GM18861 (cell line): ENCODE results near the gene CLIC4.
"Not testable (repeated sequence)": the region's sequence is repeated elsewhere in the genome, so short reads cannot be mapped to it uniquely, and the experiment has no call there.

Experiments used
- ATAC-seq: cut with Tn5 transposase; IDR thresholded peaks from one replicate; pipeline ENCODE4 v1.9.1; 2021; ENCODE audit not compliant: unreplicated experiment

Gene CLIC4

DNA sequence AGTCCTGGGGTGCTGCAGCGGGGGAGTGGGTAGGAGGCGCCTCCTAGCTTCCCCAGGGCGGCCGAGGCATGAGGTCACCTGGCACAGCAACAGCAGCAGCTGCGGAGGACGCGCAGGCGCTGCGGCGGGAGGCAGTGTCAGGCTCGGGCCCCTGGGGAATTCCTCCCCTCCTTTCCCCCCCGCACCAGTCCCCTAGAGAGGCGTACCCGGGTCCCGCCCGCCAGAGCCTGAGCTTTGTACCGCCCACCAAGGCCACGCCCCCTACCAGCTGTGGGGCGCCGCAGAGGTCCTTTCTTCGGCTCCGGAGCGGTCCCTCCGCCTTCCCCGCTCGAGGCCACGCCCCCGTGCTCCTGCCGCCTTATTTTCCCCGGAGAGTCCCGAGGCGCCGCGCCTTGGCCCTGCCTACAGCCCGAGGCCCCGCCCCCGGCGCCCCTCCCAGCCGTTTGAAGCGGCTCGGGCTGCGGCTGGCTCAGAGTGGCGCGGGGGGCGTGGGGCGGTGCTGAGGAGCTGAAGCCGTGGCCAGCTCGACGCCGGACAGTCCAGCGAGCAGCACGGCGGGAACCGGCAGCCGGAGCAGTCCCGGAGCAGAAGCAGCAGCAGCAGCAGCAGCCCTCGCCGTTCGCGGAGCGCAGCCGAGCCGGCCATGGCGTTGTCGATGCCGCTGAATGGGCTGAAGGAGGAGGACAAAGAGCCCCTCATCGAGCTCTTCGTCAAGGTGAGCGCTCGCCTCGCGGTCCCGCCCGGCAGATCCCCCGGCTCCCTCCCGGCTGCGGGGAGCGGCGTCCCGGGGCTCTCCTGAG lies at the start of gene CLIC4:
Gene CLIC4 (plus strand): TSS at position 537 of the 800 bp plus-strand sequence. CDS start 107 bp downstream, at position 644.
- peak; percentile 44 for ATAC-seq

- no peak for ATAC-seq
Measured at GRCh38 chr1:24696041-24696755, 49.0 kb upstream of the CLIC4 start.

- no peak for ATAC-seq
Measured at GRCh38 chr1:24696756-24697330, 48.4 kb upstream of the CLIC4 start.

GRCh38 chr1:24697453-24698001 lies 47.7 kb upstream of the CLIC4 start:
- ATAC-seq = not testable (repeated sequence)

DNA sequence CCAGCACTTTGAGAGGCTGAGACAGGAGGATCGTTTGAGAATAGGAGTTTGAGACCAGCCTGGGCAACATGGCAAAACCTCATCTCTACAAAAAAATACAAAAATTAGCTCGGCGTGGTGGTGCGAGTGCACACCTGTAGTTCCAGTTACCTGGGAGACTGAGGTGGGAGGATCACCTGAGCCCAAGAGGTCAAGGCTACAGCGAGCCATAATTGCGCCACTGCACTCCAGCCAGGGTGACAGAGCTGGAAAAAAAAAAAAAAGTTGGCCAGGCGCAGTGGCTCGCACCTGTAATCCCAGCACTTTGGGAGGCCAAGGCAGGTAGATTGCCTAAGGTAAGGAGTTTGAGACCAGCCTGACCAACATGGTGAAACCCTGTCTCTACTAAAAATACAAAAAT lies 46.9 kb upstream of the CLIC4 start:
- not testable (repeated sequence) for ATAC-seq

- no peak for ATAC-seq
Measured at GRCh38 chr1:24699628-24700027, 45.6 kb upstream of the CLIC4 start.

DNA sequence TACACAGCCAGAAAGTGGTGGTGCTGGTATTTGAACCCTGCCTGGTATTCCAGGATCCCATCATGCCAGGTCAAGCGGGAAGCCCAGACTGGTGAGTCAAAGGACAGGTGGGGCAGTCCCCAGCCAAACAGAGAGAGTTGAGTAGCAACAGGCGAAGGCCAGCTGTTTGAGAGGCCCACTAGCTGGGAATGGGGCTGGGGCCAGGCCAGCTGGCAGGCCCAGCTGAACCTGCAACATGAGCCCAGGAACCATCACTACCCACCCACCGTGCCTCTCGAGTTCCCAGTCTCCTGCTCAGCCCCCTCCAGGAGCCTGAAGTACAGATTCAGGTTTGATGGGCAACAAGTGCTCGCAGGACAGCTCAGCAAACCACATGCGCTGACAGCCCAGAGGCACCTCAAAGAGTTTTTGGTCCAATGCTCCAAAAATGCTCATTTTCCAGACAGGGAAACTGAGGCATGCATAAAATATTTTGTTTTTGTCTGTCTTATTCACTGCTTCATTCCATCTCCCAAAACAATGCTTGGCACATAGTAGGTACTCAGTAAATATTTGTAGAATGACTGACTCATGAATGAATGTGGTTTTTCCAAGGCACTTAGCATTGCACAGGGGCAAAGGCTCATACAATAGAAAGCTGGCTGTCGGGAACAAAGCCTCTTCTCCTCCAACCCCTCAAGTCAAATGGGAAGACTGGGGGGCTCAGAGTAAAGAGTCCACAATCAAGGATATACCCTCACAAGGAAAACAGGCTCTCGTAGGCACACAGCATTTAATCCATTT lies 42.5 kb upstream of the CLIC4 start:
- no peak for ATAC-seq

DNA sequence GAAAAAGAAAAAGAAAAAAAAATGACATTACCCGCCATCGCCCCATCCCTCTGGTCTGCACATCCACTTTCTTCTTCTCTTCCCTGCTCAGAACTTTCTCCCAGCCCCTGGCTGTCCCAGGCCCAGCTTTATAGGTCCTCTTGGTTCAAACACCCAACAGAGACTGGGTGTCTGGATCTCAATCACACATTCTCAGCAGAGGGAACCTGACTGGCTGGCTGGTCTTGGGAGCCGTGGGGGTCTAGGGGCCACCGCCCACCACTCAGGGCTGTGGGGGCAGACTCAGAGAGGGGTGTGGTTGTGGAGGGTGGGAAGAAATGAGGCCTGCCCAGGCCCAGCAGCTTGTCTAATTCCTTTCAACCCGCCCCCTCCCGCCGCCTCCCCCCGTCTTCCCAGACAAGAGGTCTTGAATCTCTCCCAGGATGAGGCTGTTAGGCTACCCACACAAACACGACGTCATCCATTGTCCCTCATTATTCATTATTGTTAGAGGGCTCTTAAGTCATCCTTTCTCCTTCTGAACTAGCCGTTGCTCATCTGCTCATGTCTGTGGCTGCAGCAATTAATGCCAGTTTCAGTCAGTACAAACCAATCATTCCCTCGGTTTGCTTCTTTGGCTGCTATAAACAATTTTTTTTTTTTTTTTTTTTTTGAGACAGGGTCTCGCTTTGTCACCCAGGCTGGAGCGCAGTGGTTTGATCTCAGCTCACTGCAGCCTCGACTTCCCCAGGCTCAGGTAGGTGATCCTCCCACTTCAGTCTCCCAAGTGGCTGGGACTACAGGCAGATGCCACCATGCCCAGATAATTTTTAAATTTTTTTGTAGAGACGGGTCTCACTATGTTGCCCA lies 40.6 kb upstream of the CLIC4 start:
- no peak for ATAC-seq

DNA sequence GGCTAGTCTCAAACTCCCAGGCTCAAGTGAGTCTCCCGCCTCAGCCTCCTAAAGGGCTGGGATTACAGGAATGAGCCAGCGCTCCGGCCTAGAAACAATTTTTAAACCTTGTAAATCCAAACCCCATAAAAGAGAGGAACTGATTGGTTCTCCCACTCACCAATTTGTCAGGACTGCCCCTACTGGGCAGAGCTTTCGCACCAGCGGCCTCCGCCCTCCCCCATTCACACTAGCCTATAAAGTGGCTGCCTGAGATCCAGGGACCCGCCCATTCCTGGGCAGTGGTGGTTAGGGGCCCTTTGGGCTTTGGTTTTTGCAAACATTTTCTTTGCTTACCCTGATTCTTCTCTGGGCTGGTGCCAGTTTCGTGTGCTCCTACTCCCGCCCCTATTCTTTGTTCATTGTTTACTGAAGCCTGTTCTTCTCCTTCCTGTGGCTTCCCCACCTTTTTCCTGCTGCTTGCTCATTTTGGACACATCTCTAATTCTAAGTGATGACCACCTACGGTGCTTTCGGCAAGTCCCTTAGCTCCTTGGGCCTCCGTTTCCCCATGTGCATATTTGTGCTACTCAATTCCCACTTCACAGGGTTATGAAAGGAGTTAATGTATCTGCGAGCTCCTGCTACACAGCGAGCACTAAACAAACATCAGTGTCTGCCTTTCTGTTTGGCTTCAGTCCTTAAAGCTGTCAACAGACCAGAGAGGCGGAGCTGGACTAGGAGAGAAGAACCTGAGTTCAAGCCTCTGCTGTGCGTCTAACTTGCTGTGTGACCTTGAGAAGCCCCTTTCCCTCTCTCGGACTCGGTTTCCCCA lies 39.8 kb upstream of the CLIC4 start:
- peak; percentile 81 for ATAC-seq

DNA sequence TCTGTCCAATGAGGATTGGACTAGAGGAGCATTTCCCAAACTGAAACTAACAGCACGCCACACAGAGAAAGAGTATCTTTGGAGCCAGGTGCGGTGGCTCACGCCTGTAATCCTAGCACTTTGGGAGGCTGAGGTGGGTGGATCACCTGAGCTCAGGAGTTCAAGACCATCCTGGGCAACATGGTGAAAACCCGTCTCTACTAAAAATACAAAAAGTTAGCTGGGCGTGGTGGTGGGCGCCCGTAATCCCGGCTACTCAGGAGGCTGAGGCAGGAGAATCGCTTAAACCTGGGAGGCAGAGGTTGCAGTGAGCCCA lies 39.2 kb upstream of the CLIC4 start:
- not testable (repeated sequence) for ATAC-seq

DNA sequence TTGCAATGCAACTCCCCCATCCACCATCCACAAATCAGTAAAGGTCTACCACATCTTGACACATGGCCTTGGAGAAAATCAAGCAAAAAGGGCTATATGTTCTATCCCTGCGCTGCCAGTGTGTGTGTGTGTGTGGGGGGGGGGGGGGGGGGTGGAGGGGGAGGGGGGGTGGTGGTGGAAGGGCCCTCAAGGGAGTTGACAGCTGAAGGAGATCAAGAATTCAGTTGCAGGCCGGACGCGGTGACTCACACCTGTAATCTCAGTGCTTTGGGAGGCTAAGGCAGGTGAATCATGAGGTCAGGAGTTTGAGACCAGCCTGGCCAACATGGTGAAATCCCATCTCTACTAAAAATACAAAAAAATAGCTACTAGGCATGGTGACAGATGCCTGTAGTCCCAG lies 37.6 kb upstream of the CLIC4 start:
- ATAC-seq = no peak

DNA sequence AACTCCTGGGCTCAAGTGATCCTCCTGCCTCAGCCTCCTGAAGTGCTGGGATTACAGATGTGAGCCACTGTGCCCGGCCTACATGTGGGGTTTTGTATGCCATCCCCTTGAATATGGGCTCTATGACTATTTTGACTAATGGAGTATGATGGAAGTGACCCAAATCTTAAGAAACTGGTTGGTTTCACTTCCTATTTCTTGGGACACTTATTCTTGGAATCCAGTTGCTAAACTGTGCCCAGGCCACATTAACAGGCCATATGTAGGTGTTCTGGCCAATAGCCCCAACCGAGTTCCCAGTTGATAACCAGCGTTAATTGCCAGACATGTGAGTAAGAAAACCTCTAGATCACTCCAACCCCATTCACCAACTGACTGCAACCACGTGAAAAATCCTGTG lies 36.3 kb upstream of the CLIC4 start:
- ATAC-seq = no peak

DNA sequence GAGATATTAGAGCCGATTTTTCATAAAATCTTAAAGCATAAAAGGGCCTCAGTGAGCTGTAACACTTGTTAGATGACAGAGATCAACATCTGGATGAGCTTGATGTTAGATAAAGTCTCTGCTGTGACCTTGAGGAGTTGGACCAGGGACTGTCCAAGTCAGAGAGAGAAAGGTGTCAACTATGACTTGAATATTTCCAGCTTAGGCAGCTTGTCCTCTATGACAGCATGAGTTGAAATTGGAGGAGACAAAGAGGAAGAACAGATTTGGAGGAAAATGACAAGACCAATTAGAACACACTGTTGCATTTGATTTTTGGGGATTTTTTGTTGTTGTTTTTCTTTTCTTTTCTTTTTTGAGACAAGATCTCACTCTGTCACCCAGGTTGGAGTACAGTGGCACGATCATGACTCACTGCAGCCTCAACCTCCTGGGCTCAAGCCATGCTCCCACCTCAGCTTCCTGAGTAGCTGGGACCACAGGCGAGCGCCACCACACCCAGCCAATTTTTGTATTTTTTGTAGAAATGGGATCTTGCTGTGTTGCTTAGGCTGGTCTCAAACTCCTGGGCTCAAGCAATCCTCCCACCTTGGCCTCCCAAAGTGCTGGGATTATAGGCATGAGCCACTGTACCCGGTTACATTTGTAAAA lies 35.3 kb upstream of the CLIC4 start:
- no peak for ATAC-seq

DNA sequence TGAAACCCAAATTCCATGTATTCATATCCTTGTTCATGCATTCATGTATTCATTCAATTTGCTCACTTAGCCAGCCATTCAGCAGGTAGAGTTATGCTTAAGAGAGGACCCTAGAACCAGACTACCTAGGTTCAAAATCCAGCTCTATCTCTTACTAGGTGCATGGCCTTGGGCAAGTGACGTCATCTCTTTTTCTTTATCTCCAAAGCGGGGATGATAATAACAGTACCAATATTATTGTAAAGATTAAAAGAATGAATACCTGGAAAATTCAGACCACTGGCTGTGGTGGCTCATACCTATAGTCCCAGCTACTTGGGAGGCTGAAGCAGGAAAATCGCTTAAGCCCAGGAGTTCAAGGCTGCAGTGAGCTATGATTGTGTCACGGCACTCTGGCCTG lies 33.9 kb upstream of the CLIC4 start:
- no peak for ATAC-seq

GRCh38 chr1:24713176-24713575 lies 32.1 kb upstream of the CLIC4 start:
- no peak for ATAC-seq

- no peak for ATAC-seq
Measured at GRCh38 chr1:24713736-24714135, 31.5 kb upstream of the CLIC4 start.

DNA sequence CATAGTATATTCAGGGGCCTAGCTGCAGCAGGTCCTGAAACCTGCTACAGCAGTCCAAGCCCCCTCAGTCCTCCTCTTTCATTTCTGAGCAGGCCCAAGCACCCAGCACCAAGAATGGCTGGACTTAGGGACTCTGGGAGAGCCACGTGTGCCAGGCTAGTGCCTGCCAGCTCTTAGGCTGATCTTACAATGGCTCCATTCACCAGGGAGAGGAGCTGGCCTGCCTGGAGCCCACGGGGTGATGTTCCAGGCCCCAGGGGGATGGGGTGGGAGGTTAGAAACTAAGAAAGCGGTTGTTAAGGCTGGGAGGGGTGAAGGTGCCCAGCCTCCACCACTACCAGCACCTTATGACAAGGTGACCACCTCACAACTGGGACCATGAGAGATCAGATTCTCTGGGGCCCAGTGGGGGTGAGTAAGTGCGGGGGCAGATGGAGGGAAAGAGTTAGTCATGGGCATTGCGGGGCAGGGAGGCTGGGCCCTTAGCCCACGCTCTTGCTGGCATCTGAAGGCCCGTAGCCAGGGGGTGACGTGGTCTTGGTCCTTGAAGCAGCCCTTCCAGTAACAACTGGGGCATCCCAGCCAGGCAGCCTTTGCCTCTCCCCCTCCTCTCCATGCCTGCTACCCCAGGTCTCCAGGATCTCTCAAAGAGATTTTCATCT lies 30.3 kb upstream of the CLIC4 start:
- no peak for ATAC-seq

GRCh38 chr1:24715658-24716057 lies 29.6 kb upstream of the CLIC4 start:
- ATAC-seq = no peak
